Activated T-cell treated with anti-CD3 and anti-CD28 coated beads, Interleukin-2, amount 50 U/mL, for 48 hours (primary cell): ENCODE measurements around the gene TMEM18.

Source experiments
- DNase-seq, 2 experiments: peaks; one replicate each; pipeline ENCODE4 v3.0.0-alpha.2; 2020

TMEM18 gene

GRCh38 chr2:650343-651310, 26.6 kb downstream of the TMEM18 start:
- no peak for DNase-seq

- no peak for DNase-seq
Measured at GRCh38 chr2:649426-650342, 27.5 kb downstream of the TMEM18 start.

- DNase-seq = no peak
Measured at GRCh38 chr2:648476-649424, 28.5 kb downstream of the TMEM18 start.

- no peak for DNase-seq
Measured at GRCh38 chr2:647691-648231, 29.4 kb downstream of the TMEM18 start.

GRCh38 chr2:647003-647560, 30.1 kb downstream of the TMEM18 start:
- DNase-seq = no peak

GRCh38 chr2:644871-645270, 32.3 kb downstream of the TMEM18 start:
- no peak for DNase-seq

- no peak for DNase-seq
Measured at GRCh38 chr2:643761-644160, 33.4 kb downstream of the TMEM18 start.

- no peak for DNase-seq
Measured at GRCh38 chr2:643334-643733, 33.9 kb downstream of the TMEM18 start.

GRCh38 chr2:641872-642815, 35.1 kb downstream of the TMEM18 start:
- DNase-seq = no peak

- no peak for DNase-seq
Measured at GRCh38 chr2:641164-641871, 35.9 kb downstream of the TMEM18 start.

- no peak for DNase-seq
Measured at GRCh38 chr2:639703-640102, 37.5 kb downstream of the TMEM18 start.

GRCh38 chr2:637804-638203, 39.4 kb downstream of the TMEM18 start:
- DNase-seq = no peak

- DNase-seq = no peak
Measured at GRCh38 chr2:637406-637776, 39.8 kb downstream of the TMEM18 start.

- peak; percentile 70 to 72 for DNase-seq
Measured at GRCh38 chr2:636641-637405, 40.4 kb downstream of the TMEM18 start.

- no peak for DNase-seq
Measured at GRCh38 chr2:635687-636621, 41.3 kb downstream of the TMEM18 start.

GRCh38 chr2:634636-635388, 42.4 kb downstream of the TMEM18 start:
- DNase-seq = no peak

- DNase-seq = no peak
Measured at GRCh38 chr2:634041-634440, 43.2 kb downstream of the TMEM18 start.
